Measurements from ENCODE around the gene PRMT1. TPM values are rescaled to one million over a fixed set of nuclear protein-coding genes. Genes with fewer than 3 reads are reported as not detected.
A peak's percentile ranks its signal among the peaks of the same experiment; 100 is the strongest.

PRMT1 gene
- total and polyA plus RNA-seq, 9 of the 15 experiments (the other 6 are each of a cell fraction or from before 2014, with no cell fraction given) = 13.3 to 464 (median 326) TPM

GRCh38 chr19:49641688-49642491, 35.2 kb upstream of the PRMT1 start, which contains the start of gene SCAF1 (continued):
- no peak for TF ChIP-seq ZBTB49 (CRISPR knock-in tag; IDR thresholded peaks at IDR 0.05; ENCODE audit: borderline replicate concordance)
- TF ChIP-seq DACH1 (IDR thresholded peaks at IDR 0.05; ENCODE audit: partially characterized antibody) = no peak
- TF ChIP-seq ZEB2 (IDR thresholded peaks at IDR 0.05) = no peak
- TF ChIP-seq ZNF197 (CRISPR knock-in tag; IDR thresholded peaks at IDR 0.05; ENCODE audit: low read depth) = peak; percentile 96
- TF ChIP-seq ZFP91 (CRISPR knock-in tag; IDR thresholded peaks at IDR 0.05) = no peak
- 0 out of 4 replicates have a peak, but pooled peaks of 1 of the 2 experiments have one; percentile 6 for TF ChIP-seq RCOR1 (IDR thresholded peaks at IDR 0.05; ENCODE audit: borderline replicate concordance in 1 of 2, low read depth in 2 of 2, low read length in 2 of 2)
- TF ChIP-seq SMAD3 (CRISPR knock-in tag; conservative IDR thresholded peaks at IDR 0.05) = peak; percentile 65; the same call in 1 of the 2 replicates
- TF ChIP-seq HDAC3 (IDR thresholded peaks at IDR 0.05; ENCODE audit: borderline replicate concordance, partially characterized antibody) = no peak
- TF ChIP-seq ZSCAN29 (IDR thresholded peaks at IDR 0.05) = no peak
- no peak for TF ChIP-seq BRF1 (IDR thresholded peaks at IDR 0.05; ENCODE audit: borderline replicate concordance, extremely low read depth, insufficient read length)
- TF ChIP-seq ZNF436 (CRISPR knock-in tag; IDR thresholded peaks at IDR 0.05) = no peak
- no peak for TF ChIP-seq HES1 (IDR thresholded peaks at IDR 0.05; ENCODE audit: low read depth)
- no peak for TF ChIP-seq ZNF253 (CRISPR knock-in tag; conservative IDR thresholded peaks at IDR 0.05)
- no peak for TF ChIP-seq ZZZ3 (IDR thresholded peaks at IDR 0.05)
- no peak for TF ChIP-seq ZNF12 (CRISPR knock-in tag; IDR thresholded peaks at IDR 0.05)
- no peak for TF ChIP-seq ZNF76 (CRISPR knock-in tag; IDR thresholded peaks at IDR 0.05; ENCODE audit: borderline replicate concordance)
